CD4-positive, alpha-beta T cell treated with Interleukin-17A for 4 hours (primary cell): ENCODE data around the gene ADCY2.
"Not testable (repeated sequence)": the region's sequence is repeated elsewhere in the genome, so short reads cannot be mapped to it uniquely, and the experiment has no call there.

Source experiments
- DNase-seq: peaks from one replicate; pipeline ENCODE4 v3.0.0-alpha.2; 2020; ENCODE audit warnings: mixed read lengths

Gene ADCY2

GRCh38 chr5:7396713-7397454 is 946 bp downstream of the ADCY2 start:
- no peak for DNase-seq

- DNase-seq = no peak
Measured at GRCh38 chr5:7397937-7398336, 2.0 kb downstream of the ADCY2 start.

GRCh38 chr5:7398596-7399280 is 2.8 kb downstream of the ADCY2 start:
- no peak for DNase-seq

- no peak for DNase-seq
Measured at GRCh38 chr5:7405277-7405676, 9.3 kb downstream of the ADCY2 start.

GRCh38 chr5:7410936-7411511 is 15.1 kb downstream of the ADCY2 start:
- no peak for DNase-seq

GRCh38 chr5:7412409-7412808 is 16.5 kb downstream of the ADCY2 start:
- DNase-seq = no peak

- DNase-seq = no peak
Measured at GRCh38 chr5:7415123-7415522, 19.2 kb downstream of the ADCY2 start.

GRCh38 chr5:7415587-7416535 is 19.9 kb downstream of the ADCY2 start:
- no peak for DNase-seq

GRCh38 chr5:7418276-7418675 is 22.3 kb downstream of the ADCY2 start:
- no peak for DNase-seq

GRCh38 chr5:7419367-7419766 is 23.4 kb downstream of the ADCY2 start:
- no peak for DNase-seq

GRCh38 chr5:7419846-7420245 is 23.9 kb downstream of the ADCY2 start:
- no peak for DNase-seq

- no peak for DNase-seq
Measured at GRCh38 chr5:7420510-7421280, 24.8 kb downstream of the ADCY2 start.

- DNase-seq = no peak
Measured at GRCh38 chr5:7422316-7423106, 26.6 kb downstream of the ADCY2 start.

GRCh38 chr5:7423231-7423630 is 27.3 kb downstream of the ADCY2 start:
- not testable (repeated sequence) for DNase-seq

GRCh38 chr5:7425830-7426229 is 29.9 kb downstream of the ADCY2 start:
- DNase-seq = no peak

- no peak for DNase-seq
Measured at GRCh38 chr5:7426284-7426683, 30.3 kb downstream of the ADCY2 start.

GRCh38 chr5:7434914-7435313 is 39.0 kb downstream of the ADCY2 start:
- no peak for DNase-seq

GRCh38 chr5:7435503-7435902 is 39.6 kb downstream of the ADCY2 start:
- no peak for DNase-seq

GRCh38 chr5:7436521-7436920 is 40.6 kb downstream of the ADCY2 start:
- no peak for DNase-seq

GRCh38 chr5:7437836-7438235 is 41.9 kb downstream of the ADCY2 start:
- DNase-seq = no peak

GRCh38 chr5:7445068-7445467 is 49.1 kb downstream of the ADCY2 start:
- no peak for DNase-seq
